Cardiac muscle cell (in vitro differentiated cells and primary cell): Measurements from ENCODE around the gene RBM19. TPM values are rescaled to one million over a fixed set of nuclear protein-coding genes. Genes with fewer than 3 reads are reported as not detected.

Source experiments
- DNase-seq, 2 donors: peaks; one replicate each; pipeline versions ENCODE4 v3.0.0 to v3.0.0-alpha.2; 2010 to 2017; ENCODE audit warnings: low read depth in 1 of 2, low spot score in 1 of 2
- H3K27ac ChIP-seq: fragments of 200-600 bp; sonication (generic); 2 replicates; pipeline ENCODE4 v1.5.1; 2016
- H3K27me3 ChIP-seq: fragments of 200-600 bp; sonication (generic); 2 replicates; pipeline ENCODE4 v1.6.0; 2016; ENCODE audit warnings: control low read depth
- H3K36me3 ChIP-seq: fragments of 200-600 bp; sonication (generic); 2 replicates; pipeline ENCODE4 v1.5.1; 2016; ENCODE audit warnings: control low read depth
- H3K4me1 ChIP-seq: fragments of 200-600 bp; sonication (generic); 2 replicates; pipeline ENCODE4 v1.8.1; 2017; ENCODE audit warnings: low read depth, mild to moderate bottlenecking, mixed run types
- H3K4me3 ChIP-seq: fragments of 200-600 bp; sonication (generic); 2 replicates; pipeline ENCODE4 v1.5.1; 2016; ENCODE audit warnings: mild to moderate bottlenecking
- H3K9me3 ChIP-seq: fragments of 200-600 bp; sonication (generic); 2 replicates; pipeline ENCODE4 v1.5.1; 2017; ENCODE audit warnings: low read depth, mild to moderate bottlenecking, control low read depth
- CTCF ChIP-seq: IDR thresholded peaks from 2 replicates; pipeline ENCODE4 v1.5.1; 2012; ENCODE audit warnings: low read depth, mild to moderate bottlenecking, low read length
- polyA plus RNA-seq: library from polyadenylated mRNA; unstranded; fragments of >200 nt; fragmentation: Nextera tagmentation; extraction: Ambion mirVana; gene quantifications from 2 replicates; pipeline ENCODE4 v1.2.1, GENCODE V29; 2016
- total RNA-seq: library from RNA; depleted of rRNA; stranded (reverse); fragments of >200 nt; gene quantifications from 2 replicates; pipeline ENCODE4 v1.2.3, GENCODE V29; 2016

RBM19 gene
- total and polyA plus RNA-seq, 2 experiments from 2014 or later: 28.1 to 31.0 TPM

- no peak overlapping the region for H3K4me3 ChIP-seq
- no peak for TF ChIP-seq CTCF
- no peaks in the 10 kb centered on the region for H3K27me3 ChIP-seq
- no peak overlapping the region for H3K27ac ChIP-seq
- no peaks in the 10 kb centered on the region for H3K9me3 ChIP-seq
- no peak for DNase-seq
- no peaks in the 10 kb centered on the region for H3K36me3 ChIP-seq
- no peaks in the 10 kb centered on the region for H3K4me1 ChIP-seq
Measured at GRCh38 chr12:113772505-113773030, 193.6 kb downstream of the RBM19 start.

GRCh38 chr12:113770389-113770865 lies 195.7 kb downstream of the RBM19 start:
- Histone ChIP-seq H3K36me3 (no peaks in the 10 kb centered on the region), H3K4me3 (no peak overlapping the region), H3K4me1 (no peaks in the 10 kb centered on the region), H3K27me3 (no peaks in the 10 kb centered on the region), H3K27ac (no peak overlapping the region), H3K9me3 (no peaks in the 10 kb centered on the region)
- no peak for DNase-seq
- no peak for TF ChIP-seq CTCF

- Histone ChIP-seq H3K4me3 (no peak overlapping the region), H3K36me3 (no peaks in the 10 kb centered on the region), H3K9me3 (no peaks in the 10 kb centered on the region), H3K27ac (no peak overlapping the region), H3K27me3 (no peaks in the 10 kb centered on the region), H3K4me1 (no peaks in the 10 kb centered on the region)
- TF ChIP-seq CTCF: no peak
- no peak for DNase-seq
Measured at GRCh38 chr12:113769305-113769704, 196.8 kb downstream of the RBM19 start.

GRCh38 chr12:113768850-113769249 lies 197.3 kb downstream of the RBM19 start:
- H3K27me3 ChIP-seq: no peaks in the 10 kb centered on the region
- no peak overlapping the region for H3K4me3 ChIP-seq
- DNase-seq: no peak
- TF ChIP-seq CTCF: no peak
- no peaks in the 10 kb centered on the region for H3K36me3 ChIP-seq
- no peak overlapping the region for H3K27ac ChIP-seq
- no peaks in the 10 kb centered on the region for H3K4me1 ChIP-seq
- no peaks in the 10 kb centered on the region for H3K9me3 ChIP-seq

- Histone ChIP-seq H3K4me1 (no peaks in the 10 kb centered on the region), H3K4me3 (no peak overlapping the region), H3K36me3 (no peaks in the 10 kb centered on the region), H3K27me3 (no peaks in the 10 kb centered on the region), H3K9me3 (no peaks in the 10 kb centered on the region), H3K27ac (no peak overlapping the region)
- no peak for TF ChIP-seq CTCF
- DNase-seq: peak in 1 of 2 donors; percentile 89
Measured at GRCh38 chr12:113766879-113767878, 198.9 kb downstream of the RBM19 start.
